Effector memory CD8-positive, alpha-beta T cell (primary cell): ENCODE measurements around the gene WNK4.

ENCODE experiments used
- ATAC-seq: fragments of 150-1000 bp; cut with Tn5 transposase; replicated peaks from 2 replicates; pipeline ENCODE4 v1.10.0; 2021; ENCODE audit warnings: mild to moderate bottlenecking, moderate library complexity
- DNase-seq, 3 experiments: peaks; one replicate each; pipeline ENCODE4 v3.0.0; 2021
- H3K27ac Mint-ChIP-seq, 2 donors: one replicate each; pipeline ENCODE4 v1.8.0; 2022; ENCODE audit warnings: mild to moderate bottlenecking in 2 of 2, mixed read lengths in 2 of 2, moderate library complexity in 2 of 2
- H3K27me3 Mint-ChIP-seq, 2 donors: one replicate each; pipeline ENCODE4 v1.8.0; 2022; ENCODE audit warnings: mixed read lengths in 2 of 2
- H3K36me3 Mint-ChIP-seq: one replicate; pipeline ENCODE4 v1.8.0; 2022; ENCODE audit warnings: mild to moderate bottlenecking, moderate library complexity, mixed read lengths; ENCODE audit not compliant: insufficient read depth
- H3K4me1 Mint-ChIP-seq, 2 donors: one replicate each; pipeline ENCODE4 v1.8.0; 2022; ENCODE audit warnings: low read depth in 2 of 2, mixed read lengths in 2 of 2
- H3K4me3 Mint-ChIP-seq, 2 donors: one replicate each; pipeline ENCODE4 v1.8.0; 2022; ENCODE audit warnings: mild to moderate bottlenecking in 2 of 2, mixed read lengths in 2 of 2, moderate library complexity in 2 of 2
- H3K9me3 Mint-ChIP-seq, 2 donors: one replicate each; pipeline ENCODE4 v1.8.0; 2022; ENCODE audit warnings: mixed read lengths in 2 of 2

Gene WNK4

GRCh38 chr17:42795465-42795864 is 15.1 kb downstream of the WNK4 start:
- no peak for ATAC-seq
- H3K4me1 Mint-ChIP-seq, result peaks cover 16 to 33% of the 10 kb centered on the region in 2 donors
- no peaks in the 10 kb centered on the region for H3K9me3 Mint-ChIP-seq
- H3K27ac Mint-ChIP-seq, result peak overlapping the region; percentile 46 to 58
- no peak overlapping the region for H3K4me3 Mint-ChIP-seq
- H3K27me3 Mint-ChIP-seq, result no peaks in the 10 kb centered on the region
- H3K36me3 Mint-ChIP-seq, result peaks cover 10% of the 10 kb centered on the region
- DNase-seq, result no peak

GRCh38 chr17:42796066-42796758 is 15.8 kb downstream of the WNK4 start:
- DNase-seq, result no peak
- Mint-ChIP-seq H3K4me1 (peaks cover 16 to 33% of the 10 kb centered on the region in 2 donors), H3K27me3 (no peaks in the 10 kb centered on the region), H3K36me3 (peaks cover 10% of the 10 kb centered on the region), H3K9me3 (no peaks in the 10 kb centered on the region), H3K27ac (peak overlapping the region in 1 of 2 donors; percentile 58), H3K4me3 (peak overlapping the region in 1 of 2 donors; percentile 30)
- ATAC-seq, result no peak

GRCh38 chr17:42797067-42798007 is 16.9 kb downstream of the WNK4 start:
- H3K27ac Mint-ChIP-seq, result peak overlapping the region in 1 of 2 donors; percentile 31
- peaks cover 10% of the 10 kb centered on the region for H3K36me3 Mint-ChIP-seq

GRCh38 chr17:42798011-42798382 is 17.6 kb downstream of the WNK4 start:
- H3K27me3 Mint-ChIP-seq, result no peaks in the 10 kb centered on the region
- no peak for DNase-seq
- ATAC-seq, result no peak
- H3K36me3 Mint-ChIP-seq, result peaks cover 10% of the 10 kb centered on the region
- peak overlapping the region; percentile 91 to 95 for H3K27ac Mint-ChIP-seq
- H3K9me3 Mint-ChIP-seq, result no peaks in the 10 kb centered on the region
- peak overlapping the region; percentile 87 to 97 for H3K4me3 Mint-ChIP-seq
- H3K4me1 Mint-ChIP-seq, result peaks cover 16 to 33% of the 10 kb centered on the region in 2 donors

More at GRCh38 chr17:42797067-42798007, 16.9 kb downstream of the WNK4 start:
- no peak for DNase-seq
- Mint-ChIP-seq H3K4me1 (peaks cover 16 to 33% of the 10 kb centered on the region in 2 donors), H3K9me3 (no peaks in the 10 kb centered on the region), H3K4me3 (peak overlapping the region; percentile 87 to 97), H3K27me3 (no peaks in the 10 kb centered on the region)
- no peak for ATAC-seq

- ATAC-seq (peak; percentile 99), DNase-seq (peak; percentile 63 to 68 (median 67))
- H3K27ac Mint-ChIP-seq, result peak within 1 kb of the TSS; percentile 91 to 95
- peaks cover 16 to 33% of the 10 kb centered on the region in 2 donors for H3K4me1 Mint-ChIP-seq
- no peaks in the 10 kb centered on the region for H3K9me3 Mint-ChIP-seq
- peak within 1 kb of the TSS; percentile 87 to 97 for H3K4me3 Mint-ChIP-seq
- H3K36me3 Mint-ChIP-seq, result peaks cover 10% of the 10 kb centered on the region
- H3K27me3 Mint-ChIP-seq, result no peaks in the 10 kb centered on the region
Measured at GRCh38 chr17:42798383-42799380, 18.3 kb downstream of the WNK4 start, which contains the start of the genes CNTD1 and COA3. TSS of gene CNTD1 (plus strand) at chr17:42798861. CDS start at chr17:42799068, 207 bp downstream. TSS of gene COA3 (minus strand) at chr17:42798704. CDS start at chr17:42798681, 23 bp downstream.

- Mint-ChIP-seq H3K4me1 (peaks cover 5% of the 10 kb centered on the region in 2 donors), H3K36me3 (peaks cover 8% of the 10 kb centered on the region), H3K27ac (peak overlapping the region in 1 of 2 donors; percentile 15), H3K4me3 (no peak overlapping the region), H3K9me3 (no peaks in the 10 kb centered on the region), H3K27me3 (no peaks in the 10 kb centered on the region)
- ATAC-seq (no peak), DNase-seq (no peak)
Measured at GRCh38 chr17:42803074-42803883, 22.9 kb downstream of the WNK4 start.

GRCh38 chr17:42804918-42805367 is 24.5 kb downstream of the WNK4 start:
- Mint-ChIP-seq H3K9me3 (no peaks in the 10 kb centered on the region), H3K27ac (no peak overlapping the region), H3K36me3 (peaks cover 7% of the 10 kb centered on the region), H3K4me1 (no peaks in the 10 kb centered on the region), H3K27me3 (no peaks in the 10 kb centered on the region), H3K4me3 (no peak overlapping the region)
- no peak for DNase-seq
- ATAC-seq, result no peak

- Mint-ChIP-seq H3K36me3 (peaks cover 20% of the 10 kb centered on the region), H3K9me3 (no peaks in the 10 kb centered on the region), H3K27ac (no peak overlapping the region), H3K4me1 (no peaks in the 10 kb centered on the region), H3K4me3 (no peak overlapping the region), H3K27me3 (no peaks in the 10 kb centered on the region)
- no peak for ATAC-seq
- no peak for DNase-seq
Measured at GRCh38 chr17:42806249-42806648, 25.8 kb downstream of the WNK4 start.

- Mint-ChIP-seq H3K4me3 (no peak overlapping the region), H3K36me3 (peaks cover 48% of the 10 kb centered on the region), H3K4me1 (no peaks in the 10 kb centered on the region), H3K27me3 (no peaks in the 10 kb centered on the region), H3K9me3 (no peaks in the 10 kb centered on the region), H3K27ac (peak overlapping the region in 1 of 2 donors; percentile 16)
- ATAC-seq (no peak), DNase-seq (no peak)
Measured at GRCh38 chr17:42809250-42809649, 28.8 kb downstream of the WNK4 start.

GRCh38 chr17:42814633-42815399 is 34.4 kb downstream of the WNK4 start:
- Mint-ChIP-seq H3K4me1 (peaks cover 2 to 11% of the 10 kb centered on the region in 2 donors), H3K36me3 (peaks cover 92% of the 10 kb centered on the region), H3K9me3 (no peaks in the 10 kb centered on the region), H3K4me3 (no peak overlapping the region), H3K27me3 (no peaks in the 10 kb centered on the region), H3K27ac (no peak overlapping the region)
- no peak for ATAC-seq
- no peak for DNase-seq

- Mint-ChIP-seq H3K27me3 (no peaks in the 10 kb centered on the region), H3K4me1 (peaks cover 11 to 27% of the 10 kb centered on the region in 2 donors), H3K9me3 (no peaks in the 10 kb centered on the region), H3K27ac (no peak overlapping the region), H3K36me3 (peaks cover 79% of the 10 kb centered on the region), H3K4me3 (no peak overlapping the region)
- DNase-seq, result no peak
- ATAC-seq, result no peak
Measured at GRCh38 chr17:42817866-42818265, 37.5 kb downstream of the WNK4 start.
